Inflammatory macrophage treated with lipopolysaccharide for 4 hours (primary cell): ENCODE results near the gene MARF1.
A peak's percentile ranks its signal among the peaks of the same experiment; 100 is the strongest.
"Not testable (repeated sequence)": the region's sequence is repeated elsewhere in the genome, so short reads cannot be mapped to it uniquely, and the experiment has no call there.

Experiments used
- DNase-seq: peaks from one replicate; pipeline ENCODE4 v3.0.0-alpha.2; 2020

The MARF1 gene

DNA sequence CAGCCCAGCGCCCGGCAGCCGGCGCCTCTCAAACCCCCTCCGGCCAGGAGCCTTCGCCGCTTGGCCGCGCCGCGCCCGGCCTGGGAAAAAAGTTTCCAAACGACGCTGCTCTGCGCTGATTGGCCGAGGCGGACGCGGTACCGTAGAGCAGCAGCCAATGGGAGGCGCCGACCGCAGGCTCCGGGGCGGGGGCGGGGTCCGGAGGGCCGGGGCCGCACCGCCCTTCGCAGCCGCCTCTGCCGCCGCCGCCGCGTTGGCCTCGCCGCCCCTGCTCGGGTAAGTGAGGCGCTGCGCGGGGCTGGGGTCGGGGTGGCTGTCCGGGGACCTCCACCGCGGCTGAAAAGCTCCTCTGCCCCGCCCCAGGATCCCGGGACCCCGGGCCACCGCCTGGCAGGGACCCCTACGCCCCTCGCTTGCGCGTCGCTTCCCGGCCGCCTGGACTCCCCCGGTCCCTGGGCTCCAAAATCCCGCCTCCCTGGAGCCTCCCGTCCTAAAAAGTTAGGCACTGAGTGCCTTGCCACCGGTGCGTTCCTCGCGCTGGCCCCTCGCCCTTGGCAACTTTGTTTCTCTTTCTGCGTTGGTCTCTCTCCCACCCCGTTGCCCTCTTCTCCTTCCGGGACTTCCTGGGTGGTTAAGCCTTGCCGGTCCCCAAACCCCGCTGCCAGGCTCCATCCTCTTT is 7.2 kb upstream of the MARF1 start, which contains the start of gene NDE1:
NDE1 (plus strand) TSS at position 227 of the 679 bp plus-strand sequence. CDS start 14,534 bp downstream, outside the sequence.
- DNase-seq, result peak; percentile 90

GRCh38 chr16:15649727-15650018 is 6.7 kb upstream of the MARF1 start:
- DNase-seq, result no peak

DNA sequence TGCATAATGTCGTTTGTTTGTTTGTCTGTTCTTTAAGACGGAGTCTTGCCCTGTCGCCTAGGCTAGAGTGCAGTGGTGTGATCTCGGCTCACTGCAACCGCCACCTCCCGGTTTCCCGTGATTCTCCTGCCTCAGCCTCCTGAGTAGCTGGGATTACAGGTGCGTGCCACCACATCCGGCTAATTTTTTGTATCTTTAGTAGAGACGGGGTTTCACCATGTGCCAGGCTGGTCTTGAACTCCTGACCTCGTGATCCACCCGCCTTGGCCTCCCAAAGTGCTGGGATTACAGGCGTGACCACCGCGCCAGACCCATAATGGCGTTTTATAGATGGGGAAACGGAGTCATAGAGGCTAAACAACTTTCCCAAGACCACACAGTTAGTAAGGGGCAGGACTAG is 6.4 kb upstream of the MARF1 start:
- not testable (repeated sequence) for DNase-seq

DNA sequence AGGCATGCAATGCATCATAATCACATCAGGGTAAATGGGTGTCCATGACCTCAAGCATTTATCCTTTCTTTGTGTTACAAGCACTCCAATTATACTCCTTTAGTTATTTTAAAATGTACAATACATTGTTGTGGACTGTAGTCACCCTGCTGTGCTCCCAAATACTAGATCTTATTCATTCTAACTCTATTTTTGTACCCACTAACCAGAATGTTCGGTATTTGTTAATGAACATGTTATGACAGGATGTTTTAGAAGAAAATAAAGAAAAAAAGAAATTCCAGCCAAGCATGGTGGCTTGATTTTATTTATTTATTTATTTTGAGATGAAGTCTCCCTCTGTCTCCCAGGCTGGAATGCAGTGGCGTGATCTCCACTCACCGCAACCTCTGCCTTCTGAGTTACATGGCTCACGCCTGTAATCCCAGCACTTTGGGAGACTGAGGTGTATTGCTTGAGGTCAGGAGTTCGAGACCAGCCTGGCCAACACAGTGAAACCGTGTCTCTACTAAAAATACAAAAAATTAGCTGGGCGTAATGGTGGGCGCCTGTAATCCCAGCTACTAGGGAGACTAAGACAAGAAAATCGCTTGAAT is 5.3 kb upstream of the MARF1 start:
- no peak for DNase-seq

GRCh38 chr16:15647294-15648014 is 4.5 kb upstream of the MARF1 start:
- DNase-seq, result no peak

- DNase-seq, result not testable (repeated sequence)
These were observed 3.8 kb upstream of the MARF1 start for GRCh38 chr16:15646557-15647293.

DNA sequence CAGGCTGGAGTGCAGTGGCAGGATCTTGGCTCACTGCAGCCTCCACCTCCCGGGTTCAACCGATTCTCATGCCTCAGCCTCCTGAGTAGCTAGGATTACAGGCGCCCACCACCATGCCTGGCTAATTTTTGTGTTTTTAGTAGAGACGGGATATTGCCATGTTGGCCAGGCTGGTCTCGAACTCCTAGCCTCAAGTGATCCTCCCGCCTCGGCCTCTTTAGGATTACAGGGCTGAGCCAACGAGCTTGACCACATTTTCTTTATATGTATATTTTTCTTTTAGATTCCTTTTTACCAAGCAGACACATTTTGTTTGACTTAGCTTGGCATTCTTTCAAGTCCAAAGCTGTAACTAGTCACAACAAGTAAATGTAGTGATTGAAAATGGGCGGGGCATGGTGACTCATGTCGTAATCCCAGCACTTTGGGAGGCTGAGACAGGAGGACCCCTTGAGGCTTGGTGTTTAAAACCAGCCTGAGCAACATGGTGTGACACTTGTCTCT is 2.1 kb upstream of the MARF1 start:
- peak; percentile 30 for DNase-seq

DNA sequence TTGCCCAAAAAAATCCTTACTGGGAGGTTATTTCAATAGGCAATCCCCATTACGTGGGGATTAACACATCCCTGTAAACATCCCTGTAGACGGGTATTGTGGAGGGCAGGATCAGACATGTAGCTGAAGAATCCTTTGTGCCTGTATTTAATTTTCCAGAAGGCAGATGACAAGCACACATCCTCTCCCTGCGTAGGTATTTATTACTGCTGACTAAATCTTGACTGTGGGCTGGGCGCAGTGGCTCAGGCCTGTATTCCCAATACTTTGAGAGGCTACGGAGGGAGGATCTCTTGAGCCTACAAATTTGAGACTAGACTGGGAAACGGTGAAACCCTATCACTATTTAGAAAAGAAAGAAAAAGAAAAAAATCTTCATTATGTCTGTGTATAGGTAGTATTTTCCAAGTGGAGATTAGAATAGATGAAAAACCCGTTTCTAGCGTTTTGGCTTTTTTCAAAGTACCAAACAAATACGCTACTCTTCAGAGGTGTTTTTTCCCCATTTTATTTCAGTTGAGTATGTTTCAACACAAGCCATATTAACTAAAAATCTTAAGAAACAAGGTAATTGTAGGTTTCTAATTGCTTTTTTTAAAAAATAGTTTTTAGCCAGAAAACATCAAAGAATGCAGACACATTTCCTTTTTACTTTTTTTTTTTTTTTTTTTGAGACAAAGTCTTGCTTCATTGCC is 1.5 kb upstream of the MARF1 start:
- no peak for DNase-seq

DNA sequence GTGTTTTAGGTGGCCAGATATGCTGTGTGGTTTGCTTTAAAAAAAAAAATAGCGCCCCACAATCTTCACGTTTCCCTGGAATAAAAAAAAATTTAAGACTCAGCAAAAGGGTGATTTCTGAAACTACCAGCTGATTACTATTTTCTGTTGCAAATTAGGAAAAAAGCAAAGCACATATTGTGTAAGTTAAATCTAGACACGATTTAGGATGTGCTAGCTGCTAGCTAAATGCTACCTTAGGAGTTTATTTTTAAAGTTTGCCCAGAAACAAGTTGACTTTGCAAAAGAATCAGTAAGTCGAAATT is 944 bp upstream of the MARF1 start:
- DNase-seq, result peak; percentile 19

DNA sequence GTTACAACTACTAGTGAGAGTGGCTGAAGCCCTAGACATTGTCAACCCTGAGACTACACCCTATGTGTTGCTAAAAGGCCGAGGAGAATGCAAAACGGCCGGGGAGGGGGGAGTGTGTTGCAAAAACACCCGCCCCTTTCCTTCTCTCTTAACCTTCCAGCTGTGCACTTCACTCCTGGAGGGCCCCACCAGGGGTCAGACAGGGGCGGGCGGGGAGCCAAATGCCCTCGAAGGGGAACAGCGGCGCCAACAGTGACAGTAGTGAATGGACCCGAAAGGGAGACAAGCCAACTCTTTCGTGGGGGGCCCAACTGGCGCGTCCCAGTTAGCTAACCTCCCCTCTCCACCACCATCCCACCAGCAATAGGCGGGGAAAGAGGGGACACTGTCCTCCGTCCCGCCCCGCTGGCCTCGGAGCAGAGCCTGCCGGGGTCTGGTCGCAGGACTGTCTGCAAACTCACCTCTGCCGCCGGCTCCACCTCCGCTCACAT is 352 bp downstream of the MARF1 start:
- peak; percentile 67 for DNase-seq

GRCh38 chr16:15641753-15642556 is 999 bp downstream of the MARF1 start:
- DNase-seq, result no peak

DNA sequence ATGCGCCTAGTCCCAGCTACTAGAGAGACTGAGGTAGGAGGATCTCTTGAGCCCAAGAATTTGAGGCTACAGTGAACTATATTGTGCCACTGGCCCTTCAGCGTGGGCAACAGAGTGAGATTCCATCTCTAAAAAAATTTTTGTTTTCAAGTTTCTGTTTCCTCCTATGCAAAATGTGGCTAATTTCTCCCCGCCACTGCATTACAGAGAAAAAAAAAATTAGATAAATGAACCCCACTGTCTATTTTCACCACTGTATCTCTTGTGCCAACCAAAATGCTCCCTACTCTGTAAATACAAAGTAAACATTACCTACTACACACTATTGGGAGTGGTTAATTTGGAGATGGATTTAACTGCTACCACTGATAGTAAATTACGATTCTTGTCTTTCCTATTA is 2.0 kb downstream of the MARF1 start:
- DNase-seq, result no peak

DNA sequence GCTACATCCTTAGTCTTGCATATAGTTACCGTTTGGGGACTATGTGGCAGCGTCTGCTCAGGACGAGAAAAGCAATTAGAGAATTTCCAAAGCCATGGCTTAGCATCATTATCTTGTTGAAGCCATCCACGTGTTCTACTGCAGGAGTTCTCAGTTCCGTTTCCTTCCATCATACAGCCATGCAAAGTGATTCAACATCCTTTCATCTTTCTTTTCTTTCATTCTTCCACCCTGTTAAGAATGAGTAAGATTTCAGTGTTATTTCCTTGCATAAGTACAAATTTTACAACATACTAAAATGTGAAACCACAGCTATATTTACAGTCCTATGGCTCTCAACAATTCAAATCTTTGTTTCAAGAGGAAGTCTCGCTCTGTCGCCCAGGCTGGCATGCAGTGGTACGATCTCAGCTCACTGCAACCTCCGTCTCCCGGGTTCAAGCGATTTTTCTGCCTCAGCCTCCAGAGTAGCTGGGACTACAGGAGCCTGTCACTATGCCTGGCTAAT is 3.8 kb downstream of the MARF1 start:
- DNase-seq, result peak; percentile 50

DNA sequence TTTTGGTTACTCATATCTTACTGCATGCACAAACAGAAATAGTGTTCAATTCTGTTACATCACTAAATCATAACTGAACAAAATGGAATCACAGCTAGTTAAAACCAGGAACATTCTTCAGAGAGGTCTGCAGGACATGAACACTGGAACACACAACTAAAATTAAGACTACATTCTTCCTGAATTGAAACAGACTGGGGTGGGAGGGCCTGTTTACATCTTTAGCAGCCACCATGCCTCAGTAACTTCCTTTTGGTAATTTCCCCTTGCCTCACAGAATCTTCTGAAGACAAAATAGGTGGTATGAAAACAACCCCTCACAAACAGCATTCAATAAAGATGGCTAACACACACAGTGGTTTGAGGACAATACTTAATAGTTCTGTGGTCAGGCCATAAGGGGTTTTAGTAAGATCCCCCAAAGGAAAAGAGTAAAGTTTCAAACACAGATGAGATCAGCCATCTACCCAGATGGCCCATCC is 6.5 kb downstream of the MARF1 start:
- peak; percentile 30 for DNase-seq

- no peak for DNase-seq
These were observed 7.0 kb downstream of the MARF1 start for GRCh38 chr16:15635926-15636325.

DNA sequence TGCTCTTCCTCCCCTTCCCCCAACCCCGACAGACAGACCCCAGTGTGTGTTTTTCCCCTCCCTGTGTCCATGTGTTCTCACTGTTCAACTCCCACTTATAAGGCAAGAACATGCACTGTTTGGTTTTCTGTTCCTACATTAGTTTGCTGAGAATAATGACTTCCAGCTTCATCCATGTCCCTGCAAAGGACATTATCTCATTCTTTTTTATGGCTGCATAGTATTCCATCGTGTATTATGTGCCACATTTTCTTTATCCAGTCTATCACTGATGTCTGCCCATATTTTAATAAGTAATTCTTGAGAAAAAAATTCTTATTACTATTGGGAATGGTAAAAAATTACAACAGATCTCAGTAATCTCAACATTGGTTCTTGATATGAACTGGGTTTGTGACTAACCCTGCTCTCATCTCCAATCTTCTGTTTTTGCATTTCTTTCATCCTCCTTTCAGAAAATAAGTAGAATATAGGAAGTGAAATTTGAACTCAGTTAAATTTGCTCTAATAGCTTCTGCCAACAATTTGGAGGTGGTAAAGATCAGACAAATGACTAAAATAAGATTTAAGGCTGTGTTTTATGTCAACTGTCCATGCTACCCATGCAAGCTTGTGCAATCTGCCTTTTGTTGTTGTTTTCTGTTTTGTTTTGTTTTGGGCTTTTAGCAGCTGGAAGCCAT is 11.1 kb downstream of the MARF1 start:
- DNase-seq, result no peak

DNA sequence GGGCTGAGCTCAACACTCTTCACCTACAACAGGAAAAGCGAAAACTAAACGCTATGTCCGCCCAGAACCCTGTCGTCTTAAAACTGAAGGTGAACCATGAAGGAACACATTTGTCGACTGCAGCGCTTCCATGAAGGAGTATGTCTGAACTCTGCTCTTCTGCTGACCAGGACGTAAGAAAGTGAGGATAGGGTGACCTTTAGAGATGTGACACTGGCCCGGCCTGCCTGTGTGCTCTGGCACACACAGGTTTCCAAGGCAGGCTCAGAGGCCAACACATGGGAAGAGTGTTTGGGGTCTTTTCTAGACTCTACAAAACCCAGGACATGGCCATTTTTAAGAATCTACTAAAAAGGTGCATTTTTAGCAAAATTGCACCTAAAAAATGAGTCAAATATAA is 21.1 kb downstream of the MARF1 start:
- no peak for DNase-seq

DNA sequence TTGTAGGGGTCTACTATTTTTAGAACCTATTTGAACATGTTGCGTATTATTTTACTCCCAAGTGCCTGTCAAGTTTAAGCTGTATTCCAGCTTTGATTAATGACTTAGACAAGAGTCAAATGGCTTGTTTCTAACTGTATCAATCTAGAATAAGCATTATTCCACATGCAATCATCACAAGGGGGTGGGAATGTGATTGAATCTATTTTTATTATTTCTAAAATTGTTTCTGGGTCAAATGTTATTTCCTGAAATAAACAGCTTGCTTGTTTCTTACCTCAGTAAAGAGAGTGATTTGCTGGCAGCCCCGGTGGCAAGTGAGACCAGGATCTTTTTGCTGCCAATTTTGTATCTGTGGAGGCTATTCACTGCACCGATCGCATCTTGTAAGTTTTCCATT is 21.5 kb downstream of the MARF1 start:
- no peak for DNase-seq

DNA sequence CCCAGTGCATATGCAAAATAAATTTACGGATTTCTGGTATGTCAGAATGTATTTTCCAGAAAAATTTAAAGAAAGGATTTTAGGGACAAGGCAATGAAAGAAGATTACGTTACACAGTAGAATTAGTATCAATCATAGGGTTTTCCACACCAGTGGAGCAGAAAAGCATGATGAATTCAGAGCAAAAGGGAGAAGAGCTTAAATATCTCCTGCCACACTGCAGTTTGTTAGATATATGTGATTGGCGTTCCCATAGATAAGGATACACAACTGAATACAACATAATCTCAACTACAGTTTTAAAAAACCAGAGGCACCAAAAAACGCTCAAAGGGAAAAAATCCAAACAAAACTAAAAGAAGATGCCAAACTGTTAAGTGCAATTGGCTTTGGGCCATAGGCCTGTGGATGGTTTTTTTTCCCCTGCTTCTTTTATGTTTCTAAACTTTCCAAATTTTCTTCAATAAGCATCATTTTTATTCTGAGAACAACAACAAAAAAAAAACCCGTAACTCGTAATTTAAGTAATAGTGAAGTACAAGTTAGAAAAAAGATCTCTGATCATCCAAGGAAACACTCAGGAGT is 22.3 kb downstream of the MARF1 start:
- no peak for DNase-seq

GRCh38 chr16:15618392-15618791 is 24.6 kb downstream of the MARF1 start:
- no peak for DNase-seq

GRCh38 chr16:15617901-15618300 is 25.1 kb downstream of the MARF1 start:
- DNase-seq, result no peak
